SK-N-SH (cell line): ENCODE measurements around the gene TRIM65.

Source experiments
- CHD2 ChIP-seq: fragments of 150-350 bp; IDR thresholded peaks from 2 replicates; pipeline ENCODE4 v1.6.1; 2018; ENCODE audit warnings: low read length; ENCODE audit not compliant: partially characterized antibody
- CTCF ChIP-seq: fragments of 200-600 bp; sonication (generic); IDR thresholded peaks from 2 replicates; pipeline ENCODE4 v1.6.1; 2017; ENCODE audit warnings: antibody characterized with exemption, mild to moderate bottlenecking, moderate library complexity
- GABPA ChIP-seq: IDR thresholded peaks from 2 replicates; pipeline ENCODE4 v1.4.0; 2012; ENCODE audit warnings: low read depth, mild to moderate bottlenecking
- GATA2 ChIP-seq: sonication (generic); formaldehyde crosslinking; IDR thresholded peaks from 2 replicates; pipeline ENCODE4 v1.5.0; 2020; ENCODE audit warnings: mild to moderate bottlenecking, missing genetic modification reagents
- MXI1 ChIP-seq: IDR thresholded peaks from 2 replicates; pipeline ENCODE4 v1.6.1; 2012; ENCODE audit warnings: mild to moderate bottlenecking, low read depth, low read length, improper control_type of control experiment
- PBX3 ChIP-seq: IDR thresholded peaks from 2 replicates; pipeline ENCODE4; 2012
- RFX5 ChIP-seq: IDR thresholded peaks from 2 replicates; pipeline ENCODE4 v1.6.1; 2012; ENCODE audit warnings: mild to moderate bottlenecking, improper control_type of control experiment, low read length

- TF ChIP-seq CHD2 (no peak), MXI1 (no peak), CTCF (no peak; the same call in 1 of the 2 replicates), PBX3 (no peak), GATA2 (CRISPR knock-in tag) (no peak), GABPA (no peak), RFX5 (no peak)
Measured at GRCh38 chr17:75875182-75875939, 21.4 kb downstream of the TRIM65 start.
